HEK293 (cell line): ENCODE measurements around the gene PLEKHF1.

ENCODE experiments used
- CTCF ChIA-PET: fragments of 350-600 bp; formaldehyde crosslinking; extraction: SDS; loops from one replicate; lab custom pipeline; 2021; ENCODE audit warnings: antibody characterized with exemption; lab: Yijun Ruan, JAX
- POLR2A ChIA-PET: fragments of 300-600 bp; formaldehyde crosslinking; extraction: SDS; loops from one replicate; lab custom pipeline; 2020; ENCODE audit warnings: antibody characterized with exemption, inconsistent platforms; lab: Yijun Ruan, JAX
- H3K27ac ChIP-seq: fragments of 200-500 bp; sonication (Bioruptor generic); 2 replicates; pipeline ENCODE4 v1.5.1; 2014; ENCODE audit warnings: low read depth, low read length, control low read depth, inconsistent platforms; ENCODE audit errors: extremely low read depth
- H3K36me3 ChIP-seq, 2 experiments: fragments of 200-500 bp in 1 of 2; sonication (Bioruptor generic) in 1 of 2; 1 replicate in 1 of 2; 2 replicates in 1 of 2; pipeline ENCODE4 v1.5.1; 2014 to 2017; ENCODE audit warnings: inconsistent platforms in 2 of 2, low read length in 2 of 2; ENCODE audit not compliant: control insufficient read depth in 2 of 2, insufficient read depth in 1 of 2
- H3K4me1 ChIP-seq: fragments of 200-500 bp; sonication (Bioruptor generic); 2 replicates; pipeline ENCODE4 v1.5.1; 2014; ENCODE audit warnings: mild to moderate bottlenecking, low read length, inconsistent platforms; ENCODE audit not compliant: control insufficient read depth, insufficient read depth
- H3K4me3 ChIP-seq: 2 replicates; pipeline ENCODE4 v1.5.1; 2011; ENCODE audit warnings: low read depth, mild to moderate bottlenecking, control low read depth, low read length, moderate library complexity
- H3K9me3 ChIP-seq: fragments of 200-500 bp; sonication (Bioruptor generic); 2 replicates; pipeline ENCODE4 v1.5.1; 2014; ENCODE audit warnings: low read depth, low read length, inconsistent platforms; ENCODE audit not compliant: control insufficient read depth, insufficient read depth
- BCL11A ChIP-seq: fragments of 450-650 bp; formaldehyde crosslinking; IDR thresholded peaks from 2 replicates; pipeline ENCODE4 v1.5.1; 2016; ENCODE audit warnings: low read depth, missing biosample characterization, missing genetic modification characterization
- HOXD13 ChIP-seq: sonication (generic); formaldehyde crosslinking; IDR thresholded peaks from 2 replicates; pipeline ENCODE4 v1.8.0; 2022; ENCODE audit warnings: missing genetic modification reagents, borderline replicate concordance
- INSM2 ChIP-seq: fragments of 450-650 bp; formaldehyde crosslinking; IDR thresholded peaks from 2 replicates; pipeline ENCODE4 v1.5.1; 2016; ENCODE audit warnings: missing biosample characterization, missing genetic modification characterization
- MEIS1 ChIP-seq: sonication (generic); formaldehyde crosslinking; IDR thresholded peaks from 2 replicates; pipeline ENCODE4 v1.8.1; 2022; ENCODE audit warnings: missing genetic modification reagents, mild to moderate bottlenecking, borderline replicate concordance
- OSR2 ChIP-seq: fragments of 450-650 bp; formaldehyde crosslinking; IDR thresholded peaks from 2 replicates; pipeline ENCODE4 v1.5.1; 2016; ENCODE audit warnings: missing biosample characterization, missing genetic modification characterization
- PRDM10 ChIP-seq: fragments of 450-650 bp; formaldehyde crosslinking; IDR thresholded peaks from 2 replicates; pipeline ENCODE4 v1.5.1; 2016; ENCODE audit warnings: missing biosample characterization, missing genetic modification characterization
- RBAK ChIP-seq: fragments of 450-650 bp; formaldehyde crosslinking; IDR thresholded peaks from 2 replicates; pipeline ENCODE4 v1.5.1; 2016; ENCODE audit warnings: missing biosample characterization, missing genetic modification characterization
- WT1 ChIP-seq: fragments of 450-650 bp; formaldehyde crosslinking; IDR thresholded peaks from 2 replicates; pipeline ENCODE4 v1.5.1; 2016; ENCODE audit warnings: missing biosample characterization, missing genetic modification characterization
- ZIC2 ChIP-seq: fragments of 450-650 bp; formaldehyde crosslinking; IDR thresholded peaks from 2 replicates; pipeline ENCODE4 v1.5.1; 2016; ENCODE audit warnings: missing biosample characterization, missing genetic modification characterization
- ZNF133 ChIP-seq: fragments of 450-650 bp; formaldehyde crosslinking; IDR thresholded peaks from 2 replicates; pipeline ENCODE4 v1.5.1; 2016; ENCODE audit warnings: missing biosample characterization, missing genetic modification characterization
- ZNF202 ChIP-seq: fragments of 450-650 bp; formaldehyde crosslinking; IDR thresholded peaks from 2 replicates; pipeline ENCODE4 v1.5.1; 2016; ENCODE audit warnings: missing biosample characterization, missing genetic modification characterization, borderline replicate concordance
- ZNF266 ChIP-seq: fragments of 450-650 bp; formaldehyde crosslinking; IDR thresholded peaks from 2 replicates; pipeline ENCODE4 v1.5.1; 2016; ENCODE audit warnings: missing biosample characterization, missing genetic modification characterization, low read depth
- ZNF311 ChIP-seq: fragments of 450-650 bp; formaldehyde crosslinking; IDR thresholded peaks from 2 replicates; pipeline ENCODE4 v1.5.1; 2017; ENCODE audit warnings: missing biosample characterization, missing genetic modification characterization, borderline replicate concordance
- ZNF426 ChIP-seq: fragments of 450-650 bp; formaldehyde crosslinking; IDR thresholded peaks from 2 replicates; pipeline ENCODE4 v1.5.1; 2017; ENCODE audit warnings: missing biosample characterization, missing genetic modification characterization, mild to moderate bottlenecking, inconsistent platforms, moderate library complexity
- ZNF48 ChIP-seq: fragments of 450-650 bp; formaldehyde crosslinking; IDR thresholded peaks from 2 replicates; pipeline ENCODE4 v1.5.1; 2016; ENCODE audit warnings: missing biosample characterization, missing genetic modification characterization
- ZNF510 ChIP-seq: fragments of 450-650 bp; formaldehyde crosslinking; IDR thresholded peaks from 2 replicates; pipeline ENCODE4 v1.5.1; 2018; ENCODE audit warnings: mild to moderate bottlenecking, missing genetic modification characterization, missing biosample characterization; ENCODE audit not compliant: insufficient replicate concordance
- ZNF629 ChIP-seq: fragments of 450-650 bp; formaldehyde crosslinking; IDR thresholded peaks from 2 replicates; pipeline ENCODE4 v1.5.1; 2017; ENCODE audit warnings: missing biosample characterization, missing genetic modification characterization
- ZNF747 ChIP-seq: fragments of 450-650 bp; formaldehyde crosslinking; IDR thresholded peaks from 2 replicates; pipeline ENCODE4 v1.5.1; 2016; ENCODE audit warnings: missing biosample characterization, missing genetic modification characterization
- TF ChIP-seq, protein P1 (sequence below): fragments of 450-650 bp; formaldehyde crosslinking; IDR thresholded peaks from 2 replicates; pipeline ENCODE4 v1.5.1; 2016; ENCODE audit warnings: missing biosample characterization, missing genetic modification characterization, borderline replicate concordance
- TF ChIP-seq, protein P2 (sequence below): fragments of 450-650 bp; formaldehyde crosslinking; IDR thresholded peaks from 2 replicates; pipeline ENCODE4 v1.5.1; 2016; ENCODE audit warnings: missing biosample characterization, missing genetic modification characterization, low read depth
- TF ChIP-seq, protein P3 (sequence below): fragments of 450-650 bp; formaldehyde crosslinking; IDR thresholded peaks from 2 replicates; pipeline ENCODE4 v1.5.1; 2017; ENCODE audit warnings: missing biosample characterization, missing genetic modification characterization
- TF ChIP-seq, protein P4 (sequence below): fragments of 450-650 bp; formaldehyde crosslinking; IDR thresholded peaks from 2 replicates; pipeline ENCODE4 v1.5.1; 2017; ENCODE audit warnings: missing biosample characterization, missing genetic modification characterization

Gene PLEKHF1

GRCh38 chr19:29658221-29658991 is 6.9 kb upstream of the PLEKHF1 start (continued):
- TF ChIP-seq, protein P1, sequence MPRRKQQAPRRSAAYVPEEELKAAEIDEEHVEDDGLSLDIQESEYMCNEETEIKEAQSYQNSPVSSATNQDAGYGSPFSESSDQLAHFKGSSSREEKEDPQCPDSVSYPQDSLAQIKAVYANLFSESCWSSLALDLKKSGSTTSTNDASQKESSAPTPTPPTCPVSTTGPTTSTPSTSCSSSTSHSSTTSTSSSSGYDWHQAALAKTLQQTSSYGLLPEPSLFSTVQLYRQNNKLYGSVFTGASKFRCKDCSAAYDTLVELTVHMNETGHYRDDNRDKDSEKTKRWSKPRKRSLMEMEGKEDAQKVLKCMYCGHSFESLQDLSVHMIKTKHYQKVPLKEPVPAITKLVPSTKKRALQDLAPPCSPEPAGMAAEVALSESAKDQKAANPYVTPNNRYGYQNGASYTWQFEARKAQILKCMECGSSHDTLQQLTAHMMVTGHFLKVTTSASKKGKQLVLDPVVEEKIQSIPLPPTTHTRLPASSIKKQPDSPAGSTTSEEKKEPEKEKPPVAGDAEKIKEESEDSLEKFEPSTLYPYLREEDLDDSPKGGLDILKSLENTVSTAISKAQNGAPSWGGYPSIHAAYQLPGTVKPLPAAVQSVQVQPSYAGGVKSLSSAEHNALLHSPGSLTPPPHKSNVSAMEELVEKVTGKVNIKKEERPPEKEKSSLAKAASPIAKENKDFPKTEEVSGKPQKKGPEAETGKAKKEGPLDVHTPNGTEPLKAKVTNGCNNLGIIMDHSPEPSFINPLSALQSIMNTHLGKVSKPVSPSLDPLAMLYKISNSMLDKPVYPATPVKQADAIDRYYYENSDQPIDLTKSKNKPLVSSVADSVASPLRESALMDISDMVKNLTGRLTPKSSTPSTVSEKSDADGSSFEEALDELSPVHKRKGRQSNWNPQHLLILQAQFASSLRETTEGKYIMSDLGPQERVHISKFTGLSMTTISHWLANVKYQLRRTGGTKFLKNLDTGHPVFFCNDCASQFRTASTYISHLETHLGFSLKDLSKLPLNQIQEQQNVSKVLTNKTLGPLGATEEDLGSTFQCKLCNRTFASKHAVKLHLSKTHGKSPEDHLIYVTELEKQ, result no peak
- TF ChIP-seq PRDM10 (tag by site-specific recombination) (0 out of 2 replicates have a peak, but pooled peaks have one; percentile 23), RBAK (tag by site-specific recombination) (no peak)
- TF ChIP-seq, all 188 proteins: peak for 5

- Histone ChIP-seq H3K4me1 (peaks cover 30% of the 10 kb centered on the region), H3K4me3 (no peak overlapping the region), H3K9me3 (no peaks in the 10 kb centered on the region), H3K36me3 (no peaks in the 10 kb centered on the region), H3K27ac (peak overlapping the region; percentile 11; the same call in 1 of the 2 replicates)
- ChIA-PET POLR2A (interaction anchor here (1.4 to 1.9 kb wide), 2 partner anchors 55 to 56 kb away, joined by 4 read pairs; partner anchors contain the start of gene POP4), CTCF (interaction anchor here (0.6 to 11.0 kb wide), 6 partner anchors 11 to 58 kb away, joined by 3 to 105 read pairs (median 10); partner anchors contain the start of gene POP4)
- no peak for TF ChIP-seq HOXD13
- no peak for TF ChIP-seq ZNF510 (tag by site-specific recombination)
- no peak for TF ChIP-seq MEIS1 (CRISPR knock-in tag)
- TF ChIP-seq, protein P2, sequence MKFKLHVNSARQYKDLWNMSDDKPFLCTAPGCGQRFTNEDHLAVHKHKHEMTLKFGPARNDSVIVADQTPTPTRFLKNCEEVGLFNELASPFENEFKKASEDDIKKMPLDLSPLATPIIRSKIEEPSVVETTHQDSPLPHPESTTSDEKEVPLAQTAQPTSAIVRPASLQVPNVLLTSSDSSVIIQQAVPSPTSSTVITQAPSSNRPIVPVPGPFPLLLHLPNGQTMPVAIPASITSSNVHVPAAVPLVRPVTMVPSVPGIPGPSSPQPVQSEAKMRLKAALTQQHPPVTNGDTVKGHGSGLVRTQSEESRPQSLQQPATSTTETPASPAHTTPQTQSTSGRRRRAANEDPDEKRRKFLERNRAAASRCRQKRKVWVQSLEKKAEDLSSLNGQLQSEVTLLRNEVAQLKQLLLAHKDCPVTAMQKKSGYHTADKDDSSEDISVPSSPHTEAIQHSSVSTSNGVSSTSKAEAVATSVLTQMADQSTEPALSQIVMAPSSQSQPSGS (tag by site-specific recombination), result no peak
- TF ChIP-seq, protein P3, sequence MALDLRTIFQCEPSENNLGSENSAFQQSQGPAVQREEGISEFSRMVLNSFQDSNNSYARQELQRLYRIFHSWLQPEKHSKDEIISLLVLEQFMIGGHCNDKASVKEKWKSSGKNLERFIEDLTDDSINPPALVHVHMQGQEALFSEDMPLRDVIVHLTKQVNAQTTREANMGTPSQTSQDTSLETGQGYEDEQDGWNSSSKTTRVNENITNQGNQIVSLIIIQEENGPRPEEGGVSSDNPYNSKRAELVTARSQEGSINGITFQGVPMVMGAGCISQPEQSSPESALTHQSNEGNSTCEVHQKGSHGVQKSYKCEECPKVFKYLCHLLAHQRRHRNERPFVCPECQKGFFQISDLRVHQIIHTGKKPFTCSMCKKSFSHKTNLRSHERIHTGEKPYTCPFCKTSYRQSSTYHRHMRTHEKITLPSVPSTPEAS (tag by site-specific recombination), result peak; percentile 88
- TF ChIP-seq ZNF266 (tag by site-specific recombination), result no peak
- no peak for TF ChIP-seq ZNF629 (tag by site-specific recombination)
- no peak for TF ChIP-seq ZNF48 (tag by site-specific recombination)
- no peak for TF ChIP-seq ZNF426 (tag by site-specific recombination)
- no peak for TF ChIP-seq ZNF133
- TF ChIP-seq OSR2 (tag by site-specific recombination), result no peak
- no peak for TF ChIP-seq ZNF747 (tag by site-specific recombination)
- TF ChIP-seq, protein P4, sequence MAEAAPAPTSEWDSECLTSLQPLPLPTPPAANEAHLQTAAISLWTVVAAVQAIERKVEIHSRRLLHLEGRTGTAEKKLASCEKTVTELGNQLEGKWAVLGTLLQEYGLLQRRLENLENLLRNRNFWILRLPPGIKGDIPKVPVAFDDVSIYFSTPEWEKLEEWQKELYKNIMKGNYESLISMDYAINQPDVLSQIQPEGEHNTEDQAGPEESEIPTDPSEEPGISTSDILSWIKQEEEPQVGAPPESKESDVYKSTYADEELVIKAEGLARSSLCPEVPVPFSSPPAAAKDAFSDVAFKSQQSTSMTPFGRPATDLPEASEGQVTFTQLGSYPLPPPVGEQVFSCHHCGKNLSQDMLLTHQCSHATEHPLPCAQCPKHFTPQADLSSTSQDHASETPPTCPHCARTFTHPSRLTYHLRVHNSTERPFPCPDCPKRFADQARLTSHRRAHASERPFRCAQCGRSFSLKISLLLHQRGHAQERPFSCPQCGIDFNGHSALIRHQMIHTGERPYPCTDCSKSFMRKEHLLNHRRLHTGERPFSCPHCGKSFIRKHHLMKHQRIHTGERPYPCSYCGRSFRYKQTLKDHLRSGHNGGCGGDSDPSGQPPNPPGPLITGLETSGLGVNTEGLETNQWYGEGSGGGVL (tag by site-specific recombination), result no peak
- TF ChIP-seq BCL11A, result no peak
- no peak for TF ChIP-seq ZNF202 (tag by site-specific recombination)
- no peak for TF ChIP-seq INSM2 (tag by site-specific recombination)
- TF ChIP-seq ZIC2 (tag by site-specific recombination), result peak; percentile 54
- no peak for TF ChIP-seq WT1 (tag by site-specific recombination)
- TF ChIP-seq ZNF311 (tag by site-specific recombination), result no peak
These were observed 4.4 kb upstream of the PLEKHF1 start for GRCh38 chr19:29660835-29661234.
